H1 (cell line): Measurements from ENCODE around the gene ENAH. TPM values are rescaled to one million over a fixed set of nuclear protein-coding genes. Genes with fewer than 3 reads are reported as not detected.

Experiments used
- TBP ChIP-seq: IDR thresholded peaks from 2 replicates; pipeline ENCODE4 v1.6.1; 2011; ENCODE audit warnings: low read depth, low read length, improper control_type of control experiment
- polyA plus RNA-seq, 7 experiments: library from polyadenylated mRNA; depleted of rRNA in 3 of 7; stranded (reverse) in 5 of 7; unstranded in 2 of 7; fragments of >200 nt in 5 of 7; fragments of 200-250 nt in 2 of 7; gene quantifications; 1 replicate in 5 of 7; 2 replicates in 1 of 7; 4 replicates in 1 of 7; pipeline versions ENCODE4 v1.2.1 to v1.2.3, GENCODE V29; 2011 to 2013; ENCODE audit warnings: missing spikeins in 2 of 7, mixed read lengths in 2 of 7
- total RNA-seq: library from RNA; stranded (reverse); fragmentation: NEBNext Ultra II Directional; extraction: Animal tissue kit (Norgen Biotek cat#: 25700); gene quantifications from 2 replicates; pipeline ENCODE4 v1.2.1, GENCODE V29; 2021

The ENAH gene
- total and polyA plus RNA-seq, 2 of the 8 experiments (the other 6 are each of a cell fraction or from before 2014, with no cell fraction given) = 39.1 to 335 TPM

- no peak for TF ChIP-seq TBP
Measured at GRCh38 chr1:225567789-225568188, 85.1 kb downstream of the ENAH start (continued).
